Kidney epithelial cell (primary cell): ENCODE results near the gene SOD1. TPM values are rescaled to one million over a fixed set of nuclear protein-coding genes. Genes with fewer than 3 reads are reported as not detected.
"Not testable (repeated sequence)": the region's sequence is repeated elsewhere in the genome, so short reads cannot be mapped to it uniquely, and the experiment has no call there.

Source experiments
- DNase-seq: peaks from one replicate; pipeline ENCODE4 v3.0.0-alpha.2; 2010; ENCODE audit warnings: low read depth
- H3K27me3 ChIP-seq: 2 replicates; pipeline ENCODE4 v1.6.0; 2011; ENCODE audit warnings: low read length; ENCODE audit not compliant: control insufficient read depth, insufficient read depth
- H3K36me3 ChIP-seq: 2 replicates; pipeline ENCODE4 v1.5.1; 2011; ENCODE audit warnings: low read length; ENCODE audit not compliant: control insufficient read depth, insufficient read depth
- H3K4me3 ChIP-seq: 2 replicates; pipeline ENCODE4 v1.5.1; 2011; ENCODE audit warnings: low read depth, mild to moderate bottlenecking, control low read depth, low read length
- CTCF ChIP-seq: IDR thresholded peaks from 2 replicates; pipeline ENCODE4 v1.5.1; 2011; ENCODE audit warnings: mild to moderate bottlenecking, moderate library complexity, low read length, control low read depth, inconsistent platforms; ENCODE audit not compliant: insufficient read depth, poor library complexity, severe bottlenecking
- total RNA-seq: library from RNA; depleted of rRNA; stranded (reverse); fragments of >200 nt; gene quantifications from 2 replicates; pipeline ENCODE4 v1.2.3, GENCODE V29; 2015

Gene SOD1
- total RNA-seq, 1 donor from 2014 or later: 121 TPM

GRCh38 chr21:31629972-31630711 is 29.4 kb upstream of the SOD1 start:
- no peak for TF ChIP-seq CTCF
- no peaks in the 10 kb centered on the region for H3K36me3 ChIP-seq
- no peak overlapping the region for H3K4me3 ChIP-seq
- no peaks in the 10 kb centered on the region for H3K27me3 ChIP-seq
- DNase-seq: peak; percentile 75

GRCh38 chr21:31631881-31632280 is 27.6 kb upstream of the SOD1 start:
- not testable (repeated sequence) for DNase-seq, H3K4me3 ChIP-seq, H3K27me3 ChIP-seq, H3K36me3 ChIP-seq

GRCh38 chr21:31634993-31635392 is 24.5 kb upstream of the SOD1 start:
- no peak for TF ChIP-seq CTCF
- Histone ChIP-seq H3K4me3 (no peak overlapping the region), H3K27me3 (no peaks in the 10 kb centered on the region), H3K36me3 (no peaks in the 10 kb centered on the region)
- no peak for DNase-seq

- no peak for TF ChIP-seq CTCF
- DNase-seq: no peak
- Histone ChIP-seq H3K4me3 (no peak overlapping the region), H3K27me3 (no peaks in the 10 kb centered on the region), H3K36me3 (no peaks in the 10 kb centered on the region)
Measured at GRCh38 chr21:31636874-31637273, 22.6 kb upstream of the SOD1 start.

GRCh38 chr21:31641416-31641922 is 18.0 kb upstream of the SOD1 start:
- no peak for DNase-seq
- H3K4me3 ChIP-seq: no peak overlapping the region
- no peaks in the 10 kb centered on the region for H3K36me3 ChIP-seq
- no peak for TF ChIP-seq CTCF
- H3K27me3 ChIP-seq: no peaks in the 10 kb centered on the region

- no peaks in the 10 kb centered on the region for H3K36me3 ChIP-seq
- H3K27me3 ChIP-seq: no peaks in the 10 kb centered on the region
- no peak for DNase-seq
- H3K4me3 ChIP-seq: no peak overlapping the region
- no peak for TF ChIP-seq CTCF
Measured at GRCh38 chr21:31644643-31645042, 14.8 kb upstream of the SOD1 start.
